HG02973 (cell line): ENCODE results near the gene EPB41.

ENCODE experiments used
- ATAC-seq: cut with Tn5 transposase; IDR thresholded peaks from one replicate; pipeline ENCODE4 v1.9.1; 2021; ENCODE audit warnings: moderate library complexity; ENCODE audit not compliant: unreplicated experiment

The EPB41 gene

GRCh38 chr1:29162025-29162424, 247.7 kb downstream of the EPB41 start:
- ATAC-seq: no peak

GRCh38 chr1:29162476-29163138, 248.2 kb downstream of the EPB41 start:
- ATAC-seq: no peak

- no peak for ATAC-seq
Measured at GRCh38 chr1:29164588-29164987, 250.2 kb downstream of the EPB41 start.

- no peak for ATAC-seq
Measured at GRCh38 chr1:29166291-29166878, 252.0 kb downstream of the EPB41 start.

- no peak for ATAC-seq
Measured at GRCh38 chr1:29167904-29168303, 253.5 kb downstream of the EPB41 start.
